ENCODE results near the gene AFF3.
A peak's percentile ranks its signal among the peaks of the same experiment; 100 is the strongest.

The AFF3 gene

DNA sequence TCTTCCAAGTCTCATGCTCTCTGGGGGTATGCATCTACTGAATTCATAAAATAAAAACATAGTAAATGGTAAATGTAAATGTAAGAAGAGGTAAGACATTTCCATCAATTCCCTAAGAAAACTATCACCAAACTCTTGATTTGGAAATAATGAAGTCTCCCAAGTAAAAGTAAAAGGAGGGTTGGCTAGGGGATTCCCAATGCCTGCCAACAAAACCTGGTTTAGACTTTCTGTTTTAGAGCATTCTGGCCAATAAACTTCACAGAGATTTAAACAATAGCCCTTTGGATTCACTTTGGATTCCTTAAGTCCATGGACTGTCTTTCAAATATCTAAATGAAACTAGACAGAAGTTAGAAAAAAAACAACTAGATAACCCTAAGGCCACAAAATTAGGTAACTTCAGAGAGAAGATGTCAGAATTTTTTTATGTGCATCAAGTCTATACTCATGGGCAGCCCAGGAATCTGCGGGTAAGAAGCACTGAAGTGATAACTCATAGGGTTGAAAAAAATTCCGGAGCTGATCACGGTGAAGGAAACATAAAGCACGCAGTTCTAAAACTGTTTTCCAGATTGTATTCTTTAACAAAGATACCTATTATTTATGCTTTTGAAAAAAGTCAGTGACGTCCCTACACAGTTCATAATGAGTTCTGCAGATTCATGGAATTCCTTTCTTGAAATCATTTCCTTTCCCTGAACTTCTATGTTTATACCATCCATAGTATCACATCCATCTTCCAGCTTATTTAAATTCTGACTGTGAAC, 263.6 kb downstream of the AFF3 start:
- H3K79me2 ChIP-seq (ENCODE audit: insufficient read depth, low read length), result 0 out of 2 replicates have a peak, but pooled peaks cover 9% of the 10 kb centered on the region
- H3K9me2 ChIP-seq (ENCODE audit: low read depth, low read length), result no peaks in the 10 kb centered on the region
- no peaks in the 10 kb centered on the region for H3F3A ChIP-seq (ENCODE audit: insufficient read depth, low read length)
- H3K36me3 ChIP-seq (ENCODE audit: insufficient read depth, low read length), result peaks cover 24% of the 10 kb centered on the region; the same call in 1 of the 2 replicates
- H3K4me2 ChIP-seq (ENCODE audit: low read length), result no peak overlapping the region; the same call in 1 of the 2 replicates
- no peaks in the 10 kb centered on the region for H3K9me3 ChIP-seq (ENCODE audit: low read length)
- peak overlapping the region; percentile 58 for H3K27ac ChIP-seq (ENCODE audit: low read depth, low read length, poor library complexity, severe bottlenecking)
- no peak overlapping the region for H3K9ac ChIP-seq (ENCODE audit: low read length)
- no peak overlapping the region for H3K4me3 ChIP-seq (ENCODE audit: low read depth, low read length, poor library complexity, severe bottlenecking)
- H3K4me1 ChIP-seq (ENCODE audit: insufficient read depth, low read length, severe bottlenecking), result peaks cover 67% of the 10 kb centered on the region
- H2AFZ ChIP-seq (ENCODE audit: low read length), result no peak overlapping the region
- TF ChIP-seq EZH2 (IDR thresholded peaks at IDR 0.05; ENCODE audit: borderline replicate concordance, low read length), result no peak
- TF ChIP-seq, protein P1, sequence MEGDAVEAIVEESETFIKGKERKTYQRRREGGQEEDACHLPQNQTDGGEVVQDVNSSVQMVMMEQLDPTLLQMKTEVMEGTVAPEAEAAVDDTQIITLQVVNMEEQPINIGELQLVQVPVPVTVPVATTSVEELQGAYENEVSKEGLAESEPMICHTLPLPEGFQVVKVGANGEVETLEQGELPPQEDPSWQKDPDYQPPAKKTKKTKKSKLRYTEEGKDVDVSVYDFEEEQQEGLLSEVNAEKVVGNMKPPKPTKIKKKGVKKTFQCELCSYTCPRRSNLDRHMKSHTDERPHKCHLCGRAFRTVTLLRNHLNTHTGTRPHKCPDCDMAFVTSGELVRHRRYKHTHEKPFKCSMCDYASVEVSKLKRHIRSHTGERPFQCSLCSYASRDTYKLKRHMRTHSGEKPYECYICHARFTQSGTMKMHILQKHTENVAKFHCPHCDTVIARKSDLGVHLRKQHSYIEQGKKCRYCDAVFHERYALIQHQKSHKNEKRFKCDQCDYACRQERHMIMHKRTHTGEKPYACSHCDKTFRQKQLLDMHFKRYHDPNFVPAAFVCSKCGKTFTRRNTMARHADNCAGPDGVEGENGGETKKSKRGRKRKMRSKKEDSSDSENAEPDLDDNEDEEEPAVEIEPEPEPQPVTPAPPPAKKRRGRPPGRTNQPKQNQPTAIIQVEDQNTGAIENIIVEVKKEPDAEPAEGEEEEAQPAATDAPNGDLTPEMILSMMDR (IDR thresholded peaks at IDR 0.05; ENCODE audit: low read length), result no peak
- H4K20me1 ChIP-seq (ENCODE audit: insufficient read depth, low read length), result no peaks in the 10 kb centered on the region
- no peaks in the 10 kb centered on the region for H3K27me3 ChIP-seq (ENCODE audit: insufficient read depth, low read length)

DNA sequence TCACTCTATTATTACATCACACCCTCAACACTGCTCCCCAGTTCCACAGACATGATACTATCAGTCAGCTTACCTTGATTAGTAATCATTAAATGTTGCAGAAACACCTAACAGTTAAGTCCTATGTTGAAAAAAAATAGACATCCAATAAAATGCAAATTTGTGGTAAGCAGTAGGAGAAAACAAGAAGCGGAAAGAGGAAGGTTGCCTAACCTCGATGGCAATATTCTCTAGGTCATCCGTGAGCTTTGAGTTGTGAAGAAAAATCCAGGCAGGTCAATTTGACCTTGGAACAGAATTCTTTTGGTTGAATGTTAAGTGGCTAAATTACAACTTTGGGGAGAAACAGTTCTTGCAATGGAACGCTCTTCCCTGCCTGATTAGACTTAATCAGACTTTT, 264.4 kb downstream of the AFF3 start:
- Histone ChIP-seq H3F3A (ENCODE audit: insufficient read depth, low read length) (no peaks in the 10 kb centered on the region), H3K36me3 (ENCODE audit: insufficient read depth, low read length) (peaks cover 30% of the 10 kb centered on the region; the same call in 1 of the 2 replicates), H4K20me1 (ENCODE audit: insufficient read depth, low read length) (no peaks in the 10 kb centered on the region), H3K9me2 (ENCODE audit: low read depth, low read length) (no peaks in the 10 kb centered on the region), H3K9me3 (ENCODE audit: low read length) (no peaks in the 10 kb centered on the region), H2AFZ (ENCODE audit: low read length) (no peak overlapping the region), H3K4me1 (ENCODE audit: insufficient read depth, low read length, severe bottlenecking) (peaks cover 59% of the 10 kb centered on the region), H3K4me3 (ENCODE audit: low read depth, low read length, poor library complexity, severe bottlenecking) (no peak overlapping the region), H3K27me3 (ENCODE audit: insufficient read depth, low read length) (no peaks in the 10 kb centered on the region), H3K79me2 (ENCODE audit: insufficient read depth, low read length) (0 out of 2 replicates have a peak, but pooled peaks cover 9% of the 10 kb centered on the region), H3K9ac (ENCODE audit: low read length) (no peak overlapping the region), H3K4me2 (ENCODE audit: low read length) (peak overlapping the region; percentile 34; the same call in 1 of the 2 replicates), H3K27ac (ENCODE audit: low read depth, low read length, poor library complexity, severe bottlenecking) (peak overlapping the region; percentile 58)
- no peak for TF ChIP-seq EZH2 (IDR thresholded peaks at IDR 0.05; ENCODE audit: borderline replicate concordance, low read length)

DNA sequence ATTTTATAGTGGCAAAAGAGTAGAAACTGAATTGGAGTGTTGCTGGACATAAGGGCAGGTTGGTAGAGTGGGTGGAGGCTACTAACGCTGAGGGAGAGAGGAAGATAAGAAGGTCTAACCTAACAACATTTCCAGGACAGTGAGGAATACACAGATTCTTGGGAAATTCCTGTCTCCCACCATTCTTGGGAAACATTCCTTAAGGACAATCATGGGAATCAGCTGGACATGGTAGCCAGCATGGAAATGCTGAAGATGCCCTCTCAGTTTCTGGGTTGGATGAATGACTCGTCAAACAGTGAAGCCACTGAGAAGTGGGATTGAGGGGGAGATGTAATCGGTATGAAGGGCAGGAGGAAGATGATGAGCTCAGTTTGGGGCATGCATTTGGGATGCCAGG, 265.4 kb downstream of the AFF3 start:
- no peaks in the 10 kb centered on the region for H4K20me1 ChIP-seq (ENCODE audit: insufficient read depth, low read length)
- no peaks in the 10 kb centered on the region for H3F3A ChIP-seq (ENCODE audit: insufficient read depth, low read length)
- peak overlapping the region; percentile 58 for H3K27ac ChIP-seq (ENCODE audit: low read depth, low read length, poor library complexity, severe bottlenecking)
- no peaks in the 10 kb centered on the region for H3K9me2 ChIP-seq (ENCODE audit: low read depth, low read length)
- peaks cover 49% of the 10 kb centered on the region for H3K4me1 ChIP-seq (ENCODE audit: insufficient read depth, low read length, severe bottlenecking)
- no peaks in the 10 kb centered on the region for H3K9me3 ChIP-seq (ENCODE audit: low read length)
- H2AFZ ChIP-seq (ENCODE audit: low read length), result no peak overlapping the region
- H3K27me3 ChIP-seq (ENCODE audit: insufficient read depth, low read length), result no peaks in the 10 kb centered on the region
- H3K9ac ChIP-seq (ENCODE audit: low read length), result no peak overlapping the region
- H3K4me3 ChIP-seq (ENCODE audit: low read depth, low read length, poor library complexity, severe bottlenecking), result no peak overlapping the region
- H3K4me2 ChIP-seq (ENCODE audit: low read length), result no peak overlapping the region
- peaks cover 33% of the 10 kb centered on the region; the same call in 1 of the 2 replicates for H3K36me3 ChIP-seq (ENCODE audit: insufficient read depth, low read length)
- H3K79me2 ChIP-seq (ENCODE audit: insufficient read depth, low read length), result 0 out of 2 replicates have a peak, but pooled peaks cover 9% of the 10 kb centered on the region
- TF ChIP-seq, protein P1 (IDR thresholded peaks at IDR 0.05; ENCODE audit: low read length), result no peak
- no peak for TF ChIP-seq EZH2 (IDR thresholded peaks at IDR 0.05; ENCODE audit: borderline replicate concordance, low read length)

Data from OCI-LY1 (cell line).